DND-41 (cell line): ENCODE data around the gene BRI3BP.

Experiments
- CTCF ChIP-seq: IDR thresholded peaks from 2 replicates; pipeline ENCODE4 v1.5.1; 2012; ENCODE audit warnings: borderline replicate concordance, low read length, moderate library complexity, mild to moderate bottlenecking; ENCODE audit not compliant: poor library complexity, severe bottlenecking; ENCODE audit errors: extremely low read depth
- EZH2 ChIP-seq: IDR thresholded peaks from 3 replicates; pipeline ENCODE4 v1.6.1; 2012; ENCODE audit warnings: borderline replicate concordance, low read depth, mild to moderate bottlenecking, moderate library complexity, low read length, inconsistent platforms; ENCODE audit not compliant: severe bottlenecking

GRCh38 chr12:124972211-124972610 is 21.2 kb upstream of the BRI3BP start:
- TF ChIP-seq CTCF (no peak), EZH2 (no peak)
